NB4 (cell line): Measurements from ENCODE around the gene ECE1.

ENCODE experiments used
- POLR2A ChIP-seq: IDR thresholded peaks from 2 replicates; pipeline ENCODE4 v1.6.1; 2011; ENCODE audit warnings: mild to moderate bottlenecking; ENCODE audit not compliant: insufficient read length; ENCODE audit errors: extremely low read depth
- TF ChIP-seq, protein P1 (sequence below): IDR thresholded peaks from one replicate; pipeline ENCODE4 v1.5.1; 2012; ENCODE audit warnings: low read depth, low read length
- TF ChIP-seq, protein P2 (sequence below): IDR thresholded peaks from 2 replicates; pipeline ENCODE4 v1.6.1; 2011; ENCODE audit warnings: low read depth, low read length

DNA sequence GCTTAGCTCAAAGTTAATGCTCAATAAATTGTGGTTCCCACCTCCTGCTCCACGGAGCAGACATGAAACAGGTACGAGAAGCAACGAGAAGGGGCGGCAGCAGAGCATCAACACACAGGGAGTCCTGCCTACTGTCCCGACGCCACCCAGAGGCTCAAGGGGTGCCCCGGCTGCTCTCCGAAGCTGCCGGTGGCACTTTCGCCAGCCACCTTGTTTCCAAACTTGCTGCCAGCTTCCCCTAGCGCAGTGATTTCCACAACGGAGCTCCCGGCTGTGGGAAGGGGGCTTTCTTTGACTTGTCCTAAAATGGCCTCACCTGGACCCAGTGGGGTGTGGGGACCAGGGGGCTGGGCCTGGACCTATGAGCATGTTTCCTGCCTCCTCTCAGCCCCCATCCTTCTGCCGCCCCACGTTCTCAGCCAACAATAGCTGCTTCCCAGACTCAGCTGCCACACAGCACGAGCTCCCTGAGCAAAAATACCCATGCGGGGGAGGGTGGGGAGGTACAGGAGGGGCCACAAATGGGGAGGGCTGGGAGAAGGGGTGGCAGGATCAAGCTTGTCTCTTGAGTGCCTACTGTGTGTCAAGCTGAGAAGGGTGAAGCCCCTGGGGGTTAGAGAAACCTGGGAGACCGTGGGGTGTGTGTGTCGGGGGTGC is 35.6 kb upstream of the ECE1 start:
- TF ChIP-seq, protein P1, sequence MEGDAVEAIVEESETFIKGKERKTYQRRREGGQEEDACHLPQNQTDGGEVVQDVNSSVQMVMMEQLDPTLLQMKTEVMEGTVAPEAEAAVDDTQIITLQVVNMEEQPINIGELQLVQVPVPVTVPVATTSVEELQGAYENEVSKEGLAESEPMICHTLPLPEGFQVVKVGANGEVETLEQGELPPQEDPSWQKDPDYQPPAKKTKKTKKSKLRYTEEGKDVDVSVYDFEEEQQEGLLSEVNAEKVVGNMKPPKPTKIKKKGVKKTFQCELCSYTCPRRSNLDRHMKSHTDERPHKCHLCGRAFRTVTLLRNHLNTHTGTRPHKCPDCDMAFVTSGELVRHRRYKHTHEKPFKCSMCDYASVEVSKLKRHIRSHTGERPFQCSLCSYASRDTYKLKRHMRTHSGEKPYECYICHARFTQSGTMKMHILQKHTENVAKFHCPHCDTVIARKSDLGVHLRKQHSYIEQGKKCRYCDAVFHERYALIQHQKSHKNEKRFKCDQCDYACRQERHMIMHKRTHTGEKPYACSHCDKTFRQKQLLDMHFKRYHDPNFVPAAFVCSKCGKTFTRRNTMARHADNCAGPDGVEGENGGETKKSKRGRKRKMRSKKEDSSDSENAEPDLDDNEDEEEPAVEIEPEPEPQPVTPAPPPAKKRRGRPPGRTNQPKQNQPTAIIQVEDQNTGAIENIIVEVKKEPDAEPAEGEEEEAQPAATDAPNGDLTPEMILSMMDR = no peak
- TF ChIP-seq, protein P2, sequence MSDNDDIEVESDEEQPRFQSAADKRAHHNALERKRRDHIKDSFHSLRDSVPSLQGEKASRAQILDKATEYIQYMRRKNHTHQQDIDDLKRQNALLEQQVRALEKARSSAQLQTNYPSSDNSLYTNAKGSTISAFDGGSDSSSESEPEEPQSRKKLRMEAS = no peak
- TF ChIP-seq POLR2A = no peak
